H1 (cell line): ENCODE measurements around the gene KCTD15.

Experiments
- ASH2L ChIP-seq: fragments of 200-600, 300-600 bp; sonication (generic); IDR thresholded peaks from one replicate; pipeline ENCODE4 v1.7.1; 2017; ENCODE audit warnings: low read length
- EZH2 ChIP-seq: fragments of 200-600 bp; sonication (generic); IDR thresholded peaks from 2 replicates; pipeline ENCODE4 v1.7.1; 2012; ENCODE audit warnings: low read depth, mild to moderate bottlenecking, moderate library complexity, low read length, inconsistent platforms; ENCODE audit not compliant: severe bottlenecking
- GABPA ChIP-seq: IDR thresholded peaks from 2 replicates; pipeline ENCODE4 v1.6.1; 2011; ENCODE audit warnings: mild to moderate bottlenecking, low read length, moderate library complexity, borderline replicate concordance; ENCODE audit not compliant: insufficient read depth
- NRF1 ChIP-seq: IDR thresholded peaks from 2 replicates; pipeline ENCODE4 v1.6.1; 2011; ENCODE audit warnings: mild to moderate bottlenecking, low read depth, low read length, improper control_type of control experiment
- POLR2A ChIP-seq, 2 experiments: IDR thresholded peaks; 1 replicate in 1 of 2; 2 replicates in 1 of 2; pipeline ENCODE4 v1.6.1; 2011; ENCODE audit warnings: low read depth in 2 of 2, low read length in 2 of 2, mild to moderate bottlenecking in 2 of 2; ENCODE audit errors: control extremely low read depth in 1 of 2
- RFX5 ChIP-seq: IDR thresholded peaks from 2 replicates; pipeline ENCODE4 v1.6.1; 2011; ENCODE audit warnings: low read depth, low read length, improper control_type of control experiment, borderline replicate concordance
- ZNF274 ChIP-seq: IDR thresholded peaks from 2 replicates; pipeline ENCODE4 v1.7.0; 2012; ENCODE audit warnings: low read length, borderline replicate concordance; ENCODE audit errors: extremely low read depth
- TF ChIP-seq, protein P1 (sequence below), 3 experiments: IDR thresholded peaks; 1 replicate in 2 of 3; 2 replicates in 1 of 3; pipeline versions ENCODE4 v1.5.1 to v1.6.1; 2011; ENCODE audit warnings: low read length in 3 of 3, mild to moderate bottlenecking in 3 of 3, inconsistent platforms in 2 of 3, low read depth in 1 of 3, moderate library complexity in 1 of 3; ENCODE audit not compliant: insufficient read depth in 1 of 3; ENCODE audit errors: control extremely low read depth in 1 of 3
- TF ChIP-seq, protein P2 (sequence below): IDR thresholded peaks from 2 replicates; pipeline ENCODE4 v1.6.1; 2011; ENCODE audit warnings: low read depth, mild to moderate bottlenecking, low read length; ENCODE audit not compliant: insufficient read depth

GRCh38 chr19:33845498-33845897, 48.8 kb downstream of the KCTD15 start:
- TF ChIP-seq GABPA, result no peak
- TF ChIP-seq ASH2L, result no peak
- no peak for TF ChIP-seq NRF1
- TF ChIP-seq, protein P1, sequence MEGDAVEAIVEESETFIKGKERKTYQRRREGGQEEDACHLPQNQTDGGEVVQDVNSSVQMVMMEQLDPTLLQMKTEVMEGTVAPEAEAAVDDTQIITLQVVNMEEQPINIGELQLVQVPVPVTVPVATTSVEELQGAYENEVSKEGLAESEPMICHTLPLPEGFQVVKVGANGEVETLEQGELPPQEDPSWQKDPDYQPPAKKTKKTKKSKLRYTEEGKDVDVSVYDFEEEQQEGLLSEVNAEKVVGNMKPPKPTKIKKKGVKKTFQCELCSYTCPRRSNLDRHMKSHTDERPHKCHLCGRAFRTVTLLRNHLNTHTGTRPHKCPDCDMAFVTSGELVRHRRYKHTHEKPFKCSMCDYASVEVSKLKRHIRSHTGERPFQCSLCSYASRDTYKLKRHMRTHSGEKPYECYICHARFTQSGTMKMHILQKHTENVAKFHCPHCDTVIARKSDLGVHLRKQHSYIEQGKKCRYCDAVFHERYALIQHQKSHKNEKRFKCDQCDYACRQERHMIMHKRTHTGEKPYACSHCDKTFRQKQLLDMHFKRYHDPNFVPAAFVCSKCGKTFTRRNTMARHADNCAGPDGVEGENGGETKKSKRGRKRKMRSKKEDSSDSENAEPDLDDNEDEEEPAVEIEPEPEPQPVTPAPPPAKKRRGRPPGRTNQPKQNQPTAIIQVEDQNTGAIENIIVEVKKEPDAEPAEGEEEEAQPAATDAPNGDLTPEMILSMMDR (IDR thresholded peaks at IDR 0.05; ENCODE audit: control extremely low read depth in 1 of 3, insufficient read depth in 1 of 3, low read depth in 1 of 3, low read length in 3 of 3), result no peak
- TF ChIP-seq ZNF274, result no peak
- no peak for TF ChIP-seq RFX5
- no peak for TF ChIP-seq EZH2
- TF ChIP-seq, protein P2, sequence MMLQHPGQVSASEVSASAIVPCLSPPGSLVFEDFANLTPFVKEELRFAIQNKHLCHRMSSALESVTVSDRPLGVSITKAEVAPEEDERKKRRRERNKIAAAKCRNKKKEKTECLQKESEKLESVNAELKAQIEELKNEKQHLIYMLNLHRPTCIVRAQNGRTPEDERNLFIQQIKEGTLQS, result no peak
- no peak for TF ChIP-seq POLR2A (IDR thresholded peaks at IDR 0.05; ENCODE audit: control extremely low read depth in 1 of 2, low read depth in 2 of 2, low read length in 2 of 2)
